BJ (cell line): ENCODE measurements around the gene MYRF. TPM values are rescaled to one million over a fixed set of nuclear protein-coding genes. Genes with fewer than 3 reads are reported as not detected.

Experiments used
- CTCF ChIA-PET: fragments of 350-600 bp; formaldehyde crosslinking; extraction: SDS; loops from one replicate; lab custom pipeline; 2021; ENCODE audit warnings: antibody characterized with exemption, inconsistent platforms; lab: Yijun Ruan, JAX
- POLR2A ChIA-PET: fragments of 300-600 bp; sonication (Branson Sonifier 250); formaldehyde crosslinking; extraction: SDS; loops from one replicate; lab custom pipeline; 2021; ENCODE audit warnings: antibody characterized with exemption; lab: Charles Lee
- DNase-seq: peaks from one replicate; pipeline ENCODE4 v3.0.0-alpha.2; 2011; ENCODE audit warnings: low read depth
- H3K27me3 ChIP-seq: 2 replicates; pipeline ENCODE4 v1.6.0; 2011; ENCODE audit warnings: low read length; ENCODE audit not compliant: control insufficient read depth, insufficient read depth
- H3K36me3 ChIP-seq: 2 replicates; pipeline ENCODE4 v1.5.1; 2011; ENCODE audit warnings: low read length; ENCODE audit not compliant: control insufficient read depth, insufficient read depth
- H3K4me3 ChIP-seq: 2 replicates; pipeline ENCODE4 v1.5.1; 2011; ENCODE audit warnings: low read depth, mild to moderate bottlenecking, control low read depth, low read length
- polyA plus RNA-seq: library from polyadenylated mRNA; depleted of rRNA; stranded (reverse); fragments of >200 nt; gene quantifications from 2 replicates; pipeline ENCODE4 v1.2.3, GENCODE V29; 2011
- TF ChIP-seq, protein P1 (sequence below): IDR thresholded peaks from 2 replicates; pipeline ENCODE4 v1.5.1; 2011; ENCODE audit warnings: low read depth, mild to moderate bottlenecking, control low read depth, inconsistent platforms, low read length, moderate library complexity; ENCODE audit not compliant: insufficient read depth

The MYRF gene
- polyA plus RNA-seq, 1 experiment, result 0.45 TPM

DNA sequence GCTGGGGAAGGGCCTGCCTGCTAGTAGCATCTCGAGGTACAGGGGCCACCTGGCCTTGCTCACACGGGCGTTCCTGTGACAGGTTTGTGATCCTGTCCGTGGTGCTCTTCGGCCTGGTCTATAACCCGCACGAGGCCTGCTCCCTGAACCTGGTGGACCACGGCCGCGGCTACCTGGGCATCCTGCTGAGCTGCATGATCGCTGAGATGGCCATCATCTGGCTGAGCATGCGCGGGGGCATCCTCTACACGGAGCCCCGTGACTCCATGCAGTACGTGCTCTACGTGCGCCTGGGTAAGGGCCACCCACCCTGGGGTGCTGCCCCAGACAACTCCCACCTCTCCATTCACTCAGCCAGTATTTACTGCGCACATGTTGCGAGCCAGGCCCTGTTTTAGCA lies 31.8 kb upstream of the MYRF start:
- no peaks in the 10 kb centered on the region for H3K27me3 ChIP-seq
- POLR2A ChIA-PET, result no interaction called here
- DNase-seq, result no peak
- CTCF ChIA-PET, result interaction anchor here (1.1 to 4.6 kb wide), 2 partner anchors 13 to 19 kb away, joined by 5 to 33 read pairs; no protein-coding TSS in a partner anchor
- peaks cover 6% of the 10 kb centered on the region for H3K36me3 ChIP-seq
- H3K4me3 ChIP-seq, result no peak overlapping the region
- TF ChIP-seq, protein P1, sequence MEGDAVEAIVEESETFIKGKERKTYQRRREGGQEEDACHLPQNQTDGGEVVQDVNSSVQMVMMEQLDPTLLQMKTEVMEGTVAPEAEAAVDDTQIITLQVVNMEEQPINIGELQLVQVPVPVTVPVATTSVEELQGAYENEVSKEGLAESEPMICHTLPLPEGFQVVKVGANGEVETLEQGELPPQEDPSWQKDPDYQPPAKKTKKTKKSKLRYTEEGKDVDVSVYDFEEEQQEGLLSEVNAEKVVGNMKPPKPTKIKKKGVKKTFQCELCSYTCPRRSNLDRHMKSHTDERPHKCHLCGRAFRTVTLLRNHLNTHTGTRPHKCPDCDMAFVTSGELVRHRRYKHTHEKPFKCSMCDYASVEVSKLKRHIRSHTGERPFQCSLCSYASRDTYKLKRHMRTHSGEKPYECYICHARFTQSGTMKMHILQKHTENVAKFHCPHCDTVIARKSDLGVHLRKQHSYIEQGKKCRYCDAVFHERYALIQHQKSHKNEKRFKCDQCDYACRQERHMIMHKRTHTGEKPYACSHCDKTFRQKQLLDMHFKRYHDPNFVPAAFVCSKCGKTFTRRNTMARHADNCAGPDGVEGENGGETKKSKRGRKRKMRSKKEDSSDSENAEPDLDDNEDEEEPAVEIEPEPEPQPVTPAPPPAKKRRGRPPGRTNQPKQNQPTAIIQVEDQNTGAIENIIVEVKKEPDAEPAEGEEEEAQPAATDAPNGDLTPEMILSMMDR, result no peak

DNA sequence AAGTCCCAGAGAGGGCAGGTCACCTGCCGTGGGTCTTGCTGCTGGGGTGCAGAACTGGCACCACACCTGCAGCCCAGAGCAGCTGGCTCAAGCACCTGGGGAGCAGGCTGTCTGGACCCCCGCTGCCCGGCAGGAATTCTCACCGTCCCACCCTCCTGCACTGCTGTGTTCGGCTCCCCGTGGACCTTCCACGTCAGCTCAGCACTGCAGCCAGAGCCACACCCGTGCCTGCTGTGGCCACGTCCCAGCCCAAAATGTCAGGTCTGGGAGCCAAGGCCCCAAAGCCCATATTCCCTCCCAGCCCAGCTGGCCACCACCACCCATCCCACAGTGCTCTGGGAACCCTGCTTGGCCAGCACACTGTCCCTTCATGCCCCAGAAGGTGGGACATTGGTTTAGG lies 28.0 kb upstream of the MYRF start:
- POLR2A ChIA-PET, result no interaction called here
- CTCF ChIA-PET, result interaction anchor here (1.1 to 3.4 kb wide), 3 partner anchors 9 to 25 kb away, joined by 4 to 16 read pairs (median 6); no protein-coding TSS in a partner anchor

DNA sequence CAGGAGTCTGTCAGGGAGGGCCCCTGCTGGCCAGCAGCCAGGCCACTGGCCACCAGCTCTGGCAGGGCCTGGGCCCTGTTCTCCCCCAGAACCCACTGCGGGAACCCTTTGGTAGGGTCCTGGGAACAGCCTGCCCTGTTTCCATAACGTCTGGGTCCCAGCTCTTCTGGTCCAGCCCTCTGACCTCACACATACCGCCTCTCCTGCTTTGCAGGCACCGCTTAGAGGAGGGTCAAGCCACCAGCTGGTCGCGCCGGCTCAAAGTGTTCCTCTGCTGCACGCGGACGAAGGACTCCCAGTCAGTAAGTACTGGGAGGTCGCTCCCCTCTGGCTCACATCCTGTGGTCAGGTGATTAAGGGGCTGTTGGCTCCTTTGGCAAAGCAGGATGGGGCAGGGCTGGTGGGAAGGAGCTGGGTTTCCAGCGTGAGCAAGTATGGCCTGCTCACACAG lies 26.6 kb upstream of the MYRF start:
- Histone ChIP-seq H3K27me3 (no peaks in the 10 kb centered on the region), H3K36me3 (peaks cover 14% of the 10 kb centered on the region), H3K4me3 (no peak overlapping the region)
- ChIA-PET CTCF (interaction anchor here (0.7 to 1.0 kb wide), 2 partner anchors 22 to 68 kb away, joined by 3 read pairs; no protein-coding TSS in a partner anchor), POLR2A (no interaction called here)
- TF ChIP-seq, protein P1, result no peak
- no peak for DNase-seq

More for the DNA sequence above, 28.0 kb upstream of the MYRF start:
- no peaks in the 10 kb centered on the region for H3K27me3 ChIP-seq
- TF ChIP-seq, protein P1, result no peak
- no peak for DNase-seq
- H3K4me3 ChIP-seq, result no peak overlapping the region
- H3K36me3 ChIP-seq, result peaks cover 14% of the 10 kb centered on the region

DNA sequence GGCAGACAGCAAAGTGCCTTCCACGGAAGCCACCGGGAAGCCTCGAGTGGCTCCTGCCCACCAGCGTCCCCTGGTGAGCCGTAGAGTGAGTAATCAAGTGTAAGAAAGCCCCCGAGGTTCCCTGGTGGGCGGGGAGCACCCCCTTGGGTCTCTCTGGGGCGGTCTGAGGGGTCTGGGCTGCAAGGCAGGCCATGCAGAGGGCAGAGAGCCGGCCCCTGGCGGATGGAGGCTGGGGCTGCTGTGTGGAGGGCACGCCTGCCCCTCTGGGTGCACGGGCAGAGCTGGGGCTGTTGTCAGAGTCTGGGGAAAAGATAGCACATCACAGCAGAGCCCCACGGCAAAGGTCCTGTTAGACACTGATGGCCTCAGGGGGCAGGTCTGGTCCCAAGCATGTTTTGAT lies 25.7 kb upstream of the MYRF start:
- H3K4me3 ChIP-seq, result no peak overlapping the region
- ChIA-PET POLR2A (no interaction called here), CTCF (no interaction called here)
- H3K27me3 ChIP-seq, result no peaks in the 10 kb centered on the region
- no peak for DNase-seq
- TF ChIP-seq, protein P1, result no peak
- H3K36me3 ChIP-seq, result peaks cover 14% of the 10 kb centered on the region

DNA sequence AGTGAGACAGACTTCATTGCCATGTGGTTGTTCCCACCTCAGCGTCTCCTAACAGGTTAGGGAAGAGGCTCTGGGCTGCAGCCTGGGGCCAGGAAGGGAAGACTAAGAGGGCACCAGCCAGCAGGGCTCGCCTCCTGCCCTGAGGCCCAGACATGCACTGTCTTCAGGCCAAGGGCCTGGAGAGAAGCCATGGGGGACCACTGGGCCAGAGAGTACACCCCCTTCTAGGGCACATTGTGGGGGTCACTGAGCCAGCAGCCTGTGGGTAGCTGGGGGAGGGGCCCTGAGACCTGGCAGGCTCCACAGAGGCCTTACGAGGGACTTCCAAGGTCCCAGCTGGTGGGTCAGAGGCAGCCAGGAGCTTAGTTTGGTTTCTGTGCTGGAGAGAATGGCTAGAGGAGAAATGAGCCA lies 25.0 kb upstream of the MYRF start:
- TF ChIP-seq, protein P1, result no peak

More for the DNA sequence above, 25.0 kb upstream of the MYRF start:
- CTCF ChIA-PET, result no interaction called here
- POLR2A ChIA-PET, result no interaction called here
- DNase-seq, result no peak
- Histone ChIP-seq H3K36me3 (peaks cover 12% of the 10 kb centered on the region), H3K27me3 (no peaks in the 10 kb centered on the region), H3K4me3 (no peak overlapping the region)
